ENCODE measurements around the gene RPP14. TPM values are rescaled to one million over a fixed set of nuclear protein-coding genes. Genes with fewer than 3 reads are reported as not detected.
"Not testable (repeated sequence)": the region's sequence is repeated elsewhere in the genome, so short reads cannot be mapped to it uniquely, and the experiment has no call there.

The RPP14 gene
- polyA plus RNA-seq, 6 donors from 2014 or later, result 4.5 to 8.7 (median 6.9) TPM

DNA sequence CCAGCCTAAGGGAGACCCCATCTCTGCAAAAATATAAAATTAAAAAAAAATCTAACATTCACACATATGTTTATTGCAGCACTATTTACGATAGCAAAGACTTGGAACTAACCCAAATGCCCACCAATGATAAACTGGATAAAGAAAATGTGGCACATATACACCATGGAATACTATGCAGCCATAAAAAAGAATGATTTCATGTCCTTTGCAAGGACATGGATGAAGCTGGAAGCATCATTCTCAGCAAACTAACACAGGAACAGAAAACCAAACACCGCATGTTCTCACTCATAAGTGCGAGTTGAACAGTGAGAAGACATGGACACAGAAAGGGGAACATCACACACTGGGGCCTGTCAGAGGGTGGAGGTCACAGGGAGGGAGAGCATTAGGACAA lies 32.7 kb upstream of the RPP14 start:
- H3K4me1 Mint-ChIP-seq; DNase-seq; H3K27ac Mint-ChIP-seq; H3K4me3 Mint-ChIP-seq; H3K27me3 Mint-ChIP-seq; H3K9me3 Mint-ChIP-seq; ATAC-seq (ENCODE audit: low read depth in 2 of 2): not testable (repeated sequence)
- peaks cover 28 to 29% of the 10 kb centered on the region in 2 donors for H3K36me3 Mint-ChIP-seq

DNA sequence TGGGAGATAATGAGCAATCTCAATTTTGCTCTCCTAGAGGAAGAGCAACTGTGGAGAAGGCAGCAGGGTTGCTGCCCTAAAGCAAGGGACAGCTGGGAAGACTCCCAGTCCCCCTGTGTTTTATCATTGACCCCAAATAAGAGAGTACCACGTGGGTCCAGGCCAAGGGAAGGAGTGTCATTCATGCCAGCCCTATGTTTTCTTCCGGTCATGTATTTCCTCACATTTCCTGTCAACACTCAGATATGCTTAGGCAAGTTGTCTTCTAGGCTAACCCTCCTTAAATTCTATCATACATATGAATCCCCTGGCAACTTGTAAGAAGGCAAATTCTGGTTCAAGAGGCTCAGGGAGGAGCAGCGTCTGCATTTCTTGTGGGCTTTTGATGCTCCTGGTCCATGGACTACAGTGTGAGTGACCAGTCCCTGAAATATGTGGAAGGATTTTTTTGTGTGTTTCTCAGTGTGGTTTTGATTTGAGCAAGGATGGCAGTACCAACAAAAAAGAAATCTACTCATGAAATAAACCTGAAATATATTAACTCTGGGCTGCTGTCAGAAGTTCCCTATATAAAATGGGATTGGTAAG lies 31.9 kb upstream of the RPP14 start:
- no peak overlapping the region for H3K4me3 Mint-ChIP-seq
- H3K4me1 Mint-ChIP-seq, result no peaks in the 10 kb centered on the region
- no peaks in the 10 kb centered on the region for H3K27me3 Mint-ChIP-seq
- H3K9me3 Mint-ChIP-seq, result peaks cover 0 to 9% (median 2%) of the 10 kb centered on the region in 7 donors
- peaks cover 27 to 31% of the 10 kb centered on the region in 2 donors for H3K36me3 Mint-ChIP-seq
- DNase-seq (no peak), ATAC-seq (ENCODE audit: low read depth in 2 of 2) (no peak)
- H3K27ac Mint-ChIP-seq, result no peak overlapping the region

DNA sequence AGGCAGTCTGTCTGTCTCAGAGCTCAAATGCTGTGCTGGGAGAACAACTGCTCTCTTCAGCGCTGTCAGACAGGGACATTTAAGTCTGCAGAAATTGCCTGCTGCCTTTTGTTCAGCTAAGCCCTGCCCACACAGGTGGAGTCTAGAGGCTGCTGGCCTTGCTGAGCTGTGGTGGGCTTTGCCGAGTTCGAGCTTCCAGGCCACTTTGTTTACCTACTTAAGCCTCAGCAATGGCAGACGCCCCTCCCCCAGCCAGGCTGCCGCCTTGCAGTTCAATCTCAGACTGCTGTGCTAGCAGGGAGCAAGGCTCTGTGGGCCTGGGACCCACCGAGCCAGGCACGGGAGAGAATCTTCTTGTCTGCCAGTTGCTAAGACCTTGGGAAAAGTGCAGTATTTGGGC lies 25.0 kb upstream of the RPP14 start:
- H3K36me3 Mint-ChIP-seq, result peaks cover 13 to 37% of the 10 kb centered on the region in 2 donors
- no peaks in the 10 kb centered on the region for H3K27me3 Mint-ChIP-seq
- H3K27ac Mint-ChIP-seq, result no peak overlapping the region
- ATAC-seq (ENCODE audit: low read depth in 2 of 2) (no peak), DNase-seq (no peak)
- peaks cover 0 to 10% (median 0%) of the 10 kb centered on the region in 3 donors for H3K4me1 Mint-ChIP-seq
- peaks cover 0 to 5% (median 0%) of the 10 kb centered on the region in 7 donors for H3K9me3 Mint-ChIP-seq
- H3K4me3 Mint-ChIP-seq, result no peak overlapping the region

DNA sequence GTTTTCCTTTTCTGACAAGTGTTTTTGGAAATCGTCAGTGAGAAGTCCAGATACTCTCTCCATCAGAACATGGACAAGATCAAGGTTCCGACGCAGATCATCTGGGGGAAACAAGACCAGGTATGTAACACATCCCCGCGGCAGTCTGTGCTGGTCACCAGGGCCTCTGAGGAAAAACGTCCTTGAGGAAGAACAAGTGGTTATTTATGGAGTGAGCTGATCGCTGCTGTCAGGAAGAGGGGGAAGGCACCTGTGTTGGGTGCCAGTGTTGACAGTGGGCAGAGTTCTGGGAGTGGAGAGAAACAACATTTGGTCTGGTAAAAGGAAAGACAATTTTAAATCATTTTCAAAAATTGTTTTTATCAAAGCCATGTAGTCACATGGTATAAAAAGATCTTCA lies 20.7 kb upstream of the RPP14 start:
- Mint-ChIP-seq H3K4me1 (peaks cover 0 to 10% (median 3%) of the 10 kb centered on the region in 3 donors), H3K27me3 (no peaks in the 10 kb centered on the region), H3K36me3 (peaks cover 15 to 31% of the 10 kb centered on the region in 2 donors), H3K9me3 (no peaks in the 10 kb centered on the region), H3K27ac (peak overlapping the region in 1 of 6 donors; percentile 69), H3K4me3 (peak overlapping the region in 1 of 8 donors; percentile 70)
- no peak for ATAC-seq (ENCODE audit: low read depth in 2 of 2)
- DNase-seq, result no peak

DNA sequence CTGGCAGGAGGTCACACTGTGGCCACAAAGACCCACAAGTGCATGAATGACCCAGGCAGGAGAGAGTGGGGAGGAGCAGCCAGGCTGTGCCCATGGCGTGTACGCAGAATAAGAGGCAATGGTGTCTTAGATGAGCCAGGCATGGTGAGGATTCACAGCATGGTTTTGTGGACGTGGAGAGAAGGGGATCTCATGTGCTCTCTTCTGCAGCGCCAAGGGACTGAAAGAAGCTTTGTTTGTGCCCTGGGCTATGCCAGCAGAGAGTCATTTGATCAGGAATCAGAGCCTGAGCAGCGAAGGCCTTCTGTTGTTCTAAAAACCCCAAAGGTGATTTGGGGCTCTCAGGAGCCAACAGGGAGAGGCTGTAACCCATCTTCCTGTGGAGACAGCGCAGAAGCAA lies 18.7 kb upstream of the RPP14 start:
- DNase-seq, result no peak
- no peak overlapping the region for H3K4me3 Mint-ChIP-seq
- H3K36me3 Mint-ChIP-seq, result peaks cover 15 to 19% of the 10 kb centered on the region in 2 donors
- peak overlapping the region in 2 of 6 donors; percentile 47 to 60 for H3K27ac Mint-ChIP-seq
- peaks cover 0 to 6% (median 3%) of the 10 kb centered on the region in 3 donors for H3K4me1 Mint-ChIP-seq
- no peak for ATAC-seq (ENCODE audit: low read depth in 2 of 2)
- no peaks in the 10 kb centered on the region for H3K9me3 Mint-ChIP-seq
- H3K27me3 Mint-ChIP-seq, result no peaks in the 10 kb centered on the region

DNA sequence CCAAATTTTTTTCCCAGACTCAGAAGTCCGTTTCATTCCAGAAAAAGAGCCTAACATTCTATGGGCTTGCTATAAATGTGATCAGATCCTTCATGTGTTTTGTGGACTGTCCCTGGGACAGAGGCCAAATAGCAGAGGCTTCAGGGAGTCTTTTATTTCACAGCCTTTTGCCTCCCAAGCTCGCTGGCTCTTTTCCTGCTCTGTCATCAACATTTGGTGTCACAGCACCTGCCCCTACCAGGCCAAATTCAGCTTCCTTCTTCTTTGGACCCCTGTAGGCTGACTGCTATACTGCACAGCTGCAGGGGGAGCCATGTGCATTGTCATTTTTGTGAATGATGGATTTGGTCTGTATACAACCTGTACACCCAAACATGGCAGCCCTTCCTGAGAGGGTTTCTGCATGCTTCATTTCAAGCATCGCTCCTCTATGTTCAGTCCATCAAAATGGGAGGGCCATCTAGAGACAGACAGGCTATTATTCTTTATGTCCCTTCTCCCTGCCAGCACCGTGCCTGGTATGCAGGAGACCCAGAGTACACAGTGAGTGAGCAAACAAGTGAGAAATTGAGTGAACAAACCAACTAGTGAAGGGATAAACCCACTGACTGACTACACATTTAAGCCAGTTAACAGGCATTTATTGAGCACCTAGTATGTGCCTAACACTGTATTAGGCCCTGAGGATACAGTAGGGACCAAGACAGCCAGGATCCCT lies 17.9 kb upstream of the RPP14 start:
- H3K9me3 Mint-ChIP-seq, result no peaks in the 10 kb centered on the region
- peaks cover 14 to 15% of the 10 kb centered on the region in 2 donors for H3K36me3 Mint-ChIP-seq
- H3K27me3 Mint-ChIP-seq, result no peaks in the 10 kb centered on the region
- H3K27ac Mint-ChIP-seq, result no peak overlapping the region
- H3K4me1 Mint-ChIP-seq, result peaks cover 0 to 5% (median 3%) of the 10 kb centered on the region in 3 donors
- H3K4me3 Mint-ChIP-seq, result no peak overlapping the region
- ATAC-seq (ENCODE audit: low read depth in 2 of 2) (no peak), DNase-seq (no peak)

DNA sequence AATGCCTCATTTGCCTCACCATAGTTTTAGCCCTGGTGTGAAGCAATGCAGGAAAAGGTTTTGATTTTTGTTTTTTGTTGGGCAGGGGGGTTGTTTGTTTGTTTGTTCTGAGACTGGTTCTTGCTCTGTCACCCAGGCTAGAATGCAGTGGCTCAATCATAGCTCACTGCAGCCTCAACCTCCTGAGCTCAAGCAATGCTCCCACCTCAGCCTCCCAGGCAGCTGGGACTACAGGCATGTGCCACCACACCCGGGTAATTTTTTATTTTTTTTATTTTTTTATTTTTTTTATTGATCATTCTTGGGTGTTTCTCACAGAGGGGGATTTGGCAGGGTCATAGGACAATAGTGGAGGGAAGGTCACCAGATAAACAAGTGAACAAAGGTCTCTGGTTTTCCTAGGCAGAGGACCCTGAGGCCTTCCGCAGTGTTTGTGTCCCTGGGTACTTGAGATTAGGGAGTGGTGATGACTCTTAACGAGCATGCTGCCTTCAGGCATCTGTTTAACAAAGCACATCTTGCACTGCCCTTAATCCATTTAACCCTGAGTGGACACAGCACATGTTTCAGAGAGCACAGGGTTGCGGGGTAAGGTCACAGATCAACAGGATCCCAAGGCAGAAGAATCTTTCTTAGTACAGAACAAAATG lies 17.0 kb upstream of the RPP14 start:
- peaks cover 14 to 15% of the 10 kb centered on the region in 2 donors for H3K36me3 Mint-ChIP-seq
- not testable (repeated sequence) for H3K27ac Mint-ChIP-seq; H3K27me3 Mint-ChIP-seq; H3K4me3 Mint-ChIP-seq; DNase-seq; H3K4me1 Mint-ChIP-seq; ATAC-seq (ENCODE audit: low read depth in 2 of 2); H3K9me3 Mint-ChIP-seq

DNA sequence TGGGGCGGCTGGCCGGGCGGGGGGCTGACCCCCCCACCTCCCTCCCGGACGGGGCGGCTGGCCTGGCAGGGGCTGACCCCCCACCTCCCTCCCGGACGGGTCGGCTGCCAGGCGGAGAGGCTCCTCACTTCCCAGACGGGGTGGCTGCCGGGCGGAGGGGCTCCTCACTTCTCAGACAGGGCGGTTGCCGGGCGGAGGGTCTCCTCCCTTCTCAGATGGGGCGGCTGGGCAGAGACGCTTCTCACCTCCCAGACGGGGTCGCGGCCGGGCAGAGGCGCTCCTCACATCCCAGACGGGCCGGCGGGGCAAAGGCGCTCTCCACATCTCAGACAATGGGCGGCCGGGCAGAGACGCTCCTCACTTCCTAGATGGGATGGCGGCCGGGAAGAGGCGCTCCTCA lies 15.6 kb upstream of the RPP14 start:
- H3K4me3 Mint-ChIP-seq; H3K27ac Mint-ChIP-seq; ATAC-seq (ENCODE audit: low read depth in 2 of 2); DNase-seq; H3K9me3 Mint-ChIP-seq; H3K27me3 Mint-ChIP-seq; H3K36me3 Mint-ChIP-seq; H3K4me1 Mint-ChIP-seq: not testable (repeated sequence)

DNA sequence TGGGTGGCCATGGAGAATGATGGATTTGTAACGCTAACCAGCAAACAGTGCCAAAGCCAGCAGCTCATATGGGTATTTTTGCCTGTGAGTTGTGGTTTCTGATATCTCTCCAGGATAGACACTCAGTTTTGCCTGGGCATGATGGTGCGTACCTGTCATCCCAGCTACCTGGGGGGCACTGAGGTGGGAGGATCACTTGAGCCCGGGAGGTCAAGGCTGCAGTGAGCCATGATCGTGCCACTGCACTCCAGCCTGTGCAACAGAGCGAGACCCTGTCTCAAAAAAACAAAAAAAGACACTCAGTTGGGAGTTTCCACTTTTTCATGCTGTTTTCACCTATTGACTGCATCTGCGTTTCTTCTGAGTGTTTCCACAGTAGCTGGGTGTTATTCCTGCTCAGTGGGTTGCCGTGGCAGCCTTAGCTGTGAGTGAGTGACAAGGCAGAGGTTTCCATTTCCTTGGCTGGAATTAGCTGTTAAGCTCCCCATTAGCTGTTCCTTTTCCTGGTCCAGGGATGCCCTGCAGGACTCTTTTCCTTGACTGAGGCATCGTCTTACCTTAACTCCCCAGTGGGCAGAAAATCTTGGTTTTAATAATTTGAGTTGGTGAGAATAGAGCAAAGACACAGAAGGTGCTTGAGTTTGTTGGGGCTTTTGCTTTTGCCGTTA lies 14.2 kb upstream of the RPP14 start:
- peak overlapping the region in 2 of 8 donors; percentile 29 to 42 for H3K4me3 Mint-ChIP-seq
- H3K27ac Mint-ChIP-seq, result peak overlapping the region in 5 of 6 donors; percentile 1 to 77 (median 47)

DNA sequence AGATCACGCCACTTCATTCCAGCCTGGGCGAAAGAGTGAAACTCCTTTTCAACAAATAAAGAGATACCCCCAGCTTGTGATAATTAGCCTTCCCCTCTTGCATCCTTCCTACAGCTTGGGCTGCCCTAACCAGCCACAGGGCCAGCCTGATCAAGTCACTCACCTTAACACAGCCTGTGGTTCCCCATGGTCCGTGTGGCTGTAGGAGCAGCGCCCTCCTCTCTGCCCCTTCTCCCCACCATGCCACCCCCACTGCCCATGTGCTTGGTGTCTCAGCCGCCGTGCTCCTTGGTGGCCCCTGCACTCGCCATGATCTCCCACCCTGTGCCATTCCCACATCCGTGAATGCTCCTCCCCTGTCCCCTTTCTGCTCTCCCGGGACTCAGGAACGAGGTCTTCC lies 13.2 kb upstream of the RPP14 start:
- H3K27ac Mint-ChIP-seq, result peak overlapping the region in 3 of 6 donors; percentile 58 to 87 (median 60)
- peaks cover 0 to 4% (median 0%) of the 10 kb centered on the region in 7 donors for H3K9me3 Mint-ChIP-seq
- H3K4me1 Mint-ChIP-seq, result peaks cover 0 to 3% (median 0%) of the 10 kb centered on the region in 3 donors
- H3K27me3 Mint-ChIP-seq, result no peaks in the 10 kb centered on the region
- DNase-seq, result no peak
- peaks cover 7% of the 10 kb centered on the region in 2 donors for H3K36me3 Mint-ChIP-seq
- ATAC-seq (ENCODE audit: low read depth in 2 of 2), result no peak
- no peak overlapping the region for H3K4me3 Mint-ChIP-seq

More for the DNA sequence above, 14.2 kb upstream of the RPP14 start:
- Mint-ChIP-seq H3K36me3 (peaks cover 7 to 9% of the 10 kb centered on the region in 2 donors), H3K4me1 (peaks cover 0 to 3% (median 0%) of the 10 kb centered on the region in 3 donors), H3K27me3 (no peaks in the 10 kb centered on the region), H3K9me3 (peaks cover 0 to 4% (median 0%) of the 10 kb centered on the region in 7 donors)
- DNase-seq, result no peak
- ATAC-seq (ENCODE audit: low read depth in 2 of 2), result no peak

DNA sequence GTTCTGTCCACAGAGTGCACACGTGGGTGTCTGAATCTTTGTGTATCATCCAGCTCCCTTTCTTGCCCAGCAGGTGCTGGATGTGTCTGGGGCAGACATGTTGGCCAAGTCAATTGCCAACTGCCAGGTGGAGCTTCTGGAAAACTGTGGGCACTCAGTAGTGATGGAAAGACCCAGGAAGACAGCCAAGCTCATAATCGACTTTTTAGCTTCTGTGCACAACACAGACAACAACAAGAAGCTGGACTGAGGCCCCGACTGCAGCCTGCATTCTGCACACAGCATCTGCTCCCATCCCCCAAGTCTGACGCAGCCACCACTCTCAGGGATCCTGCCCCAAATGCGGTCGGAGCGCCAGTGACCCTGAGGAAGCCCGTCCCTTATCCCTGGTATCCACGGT lies 12.5 kb upstream of the RPP14 start:
- Mint-ChIP-seq H3K27me3 (no peaks in the 10 kb centered on the region), H3K4me1 (no peaks in the 10 kb centered on the region), H3K4me3 (no peak overlapping the region), H3K36me3 (peaks cover under 1% of the 10 kb centered on the region in 2 donors), H3K9me3 (peaks cover 0 to 4% (median 0%) of the 10 kb centered on the region in 7 donors), H3K27ac (peak overlapping the region in 2 of 6 donors; percentile 60 to 79)
- DNase-seq (no peak), ATAC-seq (ENCODE audit: low read depth in 2 of 2) (no peak)

DNA sequence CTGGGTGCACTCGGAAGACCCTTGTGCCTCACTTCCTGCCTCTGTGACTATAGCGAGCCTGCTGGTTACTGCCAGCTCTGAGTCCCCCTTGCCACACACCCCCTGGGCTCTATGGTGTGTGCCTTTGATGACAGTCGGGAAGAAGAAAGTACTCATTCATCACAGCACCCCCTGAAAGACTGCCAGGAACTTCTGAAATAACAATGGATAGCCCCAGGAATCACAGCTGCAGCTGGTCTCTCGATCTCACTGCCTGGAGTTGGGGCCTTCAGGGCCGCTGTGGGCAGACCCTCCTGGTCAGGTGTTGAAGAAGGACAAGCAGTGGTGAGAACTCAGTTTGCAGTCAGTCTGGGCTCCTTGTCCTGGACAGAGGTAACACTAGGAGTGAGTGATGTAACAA lies 9.8 kb upstream of the RPP14 start:
- H3K9me3 Mint-ChIP-seq, result peaks cover 0 to 5% (median 2%) of the 10 kb centered on the region in 7 donors
- H3K4me1 Mint-ChIP-seq, result peaks cover 0 to 2% (median 0%) of the 10 kb centered on the region in 3 donors
- peak overlapping the region in 1 of 6 donors; percentile 21 for H3K27ac Mint-ChIP-seq
- peaks cover 0 to 4% (median 3%) of the 10 kb centered on the region in 3 donors for H3K27me3 Mint-ChIP-seq
- H3K4me3 Mint-ChIP-seq, result no peak overlapping the region
- no peak for DNase-seq
- H3K36me3 Mint-ChIP-seq, result peaks cover 0 to 3% of the 10 kb centered on the region in 2 donors
- no peak for ATAC-seq (ENCODE audit: low read depth in 2 of 2)

DNA sequence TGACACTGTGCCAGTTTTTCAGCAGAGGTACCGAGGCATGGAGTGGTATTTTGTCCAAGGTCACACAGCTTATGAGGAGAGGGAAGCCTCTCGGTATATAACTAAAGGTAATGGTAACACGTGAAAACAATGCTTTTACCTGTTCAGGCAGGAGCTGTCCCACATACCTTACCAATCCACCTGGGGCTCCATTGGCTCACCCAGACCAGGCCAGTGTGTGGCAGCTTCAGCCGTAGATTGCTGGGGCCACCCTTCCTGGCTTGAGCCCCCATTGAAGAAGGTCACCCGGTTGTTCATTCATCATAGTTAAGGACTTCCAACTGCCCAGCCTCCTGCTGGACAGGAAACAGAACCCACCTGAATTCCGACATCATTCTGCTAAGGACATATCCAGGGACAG lies 9.2 kb upstream of the RPP14 start:
- Mint-ChIP-seq H3K27me3 (peaks cover 0 to 9% (median 8%) of the 10 kb centered on the region in 3 donors), H3K36me3 (peaks cover 0 to 9% of the 10 kb centered on the region in 2 donors), H3K9me3 (peaks cover 0 to 8% (median 7%) of the 10 kb centered on the region in 7 donors), H3K27ac (peak overlapping the region in 1 of 6 donors; percentile 58), H3K4me1 (peaks cover 0 to 2% (median 0%) of the 10 kb centered on the region in 3 donors), H3K4me3 (no peak overlapping the region)
- DNase-seq (no peak), ATAC-seq (ENCODE audit: low read depth in 2 of 2) (no peak)

Data from naive B cell (primary cell).